Measurements from ENCODE around the gene NELFA. TPM values are rescaled to one million over a fixed set of nuclear protein-coding genes. Genes with fewer than 3 reads are reported as not detected.

NELFA gene
- total RNA-seq, 6 donors from 2014 or later, result 16.7 to 43.0 (median 27.3) TPM

DNA sequence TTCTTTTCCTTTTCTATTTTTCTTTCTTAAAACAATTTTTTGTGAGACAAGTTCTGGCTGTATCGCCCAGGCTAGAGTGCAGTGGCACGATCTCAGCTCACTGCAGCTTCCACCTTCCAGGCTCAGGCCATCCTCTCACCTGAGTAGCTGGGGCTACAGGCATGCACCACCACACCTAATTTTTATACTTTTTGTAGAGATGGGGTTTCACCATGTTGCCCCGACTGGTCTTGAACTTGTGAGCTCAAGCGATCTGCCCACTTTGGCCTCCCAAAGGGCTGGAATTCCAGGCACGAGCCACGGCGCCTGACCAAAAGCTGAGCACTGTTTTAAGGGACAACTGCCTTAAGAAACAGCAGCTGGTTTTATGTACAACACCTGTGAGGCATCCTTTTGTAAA lies 41.0 kb upstream of the NELFA start:
- DNase-seq, result no peak
- H3K27ac ChIP-seq, result no peak overlapping the region
- H3K4me1 ChIP-seq, result peaks cover 0 to 7% (median 0%) of the 10 kb centered on the region in 4 donors
- no peak for ATAC-seq (ENCODE audit: low FRiP score in 2 of 2)
- no peaks in the 10 kb centered on the region for H3K36me3 ChIP-seq
- H3K4me3 ChIP-seq, result no peak overlapping the region
- TF ChIP-seq, protein P1, sequence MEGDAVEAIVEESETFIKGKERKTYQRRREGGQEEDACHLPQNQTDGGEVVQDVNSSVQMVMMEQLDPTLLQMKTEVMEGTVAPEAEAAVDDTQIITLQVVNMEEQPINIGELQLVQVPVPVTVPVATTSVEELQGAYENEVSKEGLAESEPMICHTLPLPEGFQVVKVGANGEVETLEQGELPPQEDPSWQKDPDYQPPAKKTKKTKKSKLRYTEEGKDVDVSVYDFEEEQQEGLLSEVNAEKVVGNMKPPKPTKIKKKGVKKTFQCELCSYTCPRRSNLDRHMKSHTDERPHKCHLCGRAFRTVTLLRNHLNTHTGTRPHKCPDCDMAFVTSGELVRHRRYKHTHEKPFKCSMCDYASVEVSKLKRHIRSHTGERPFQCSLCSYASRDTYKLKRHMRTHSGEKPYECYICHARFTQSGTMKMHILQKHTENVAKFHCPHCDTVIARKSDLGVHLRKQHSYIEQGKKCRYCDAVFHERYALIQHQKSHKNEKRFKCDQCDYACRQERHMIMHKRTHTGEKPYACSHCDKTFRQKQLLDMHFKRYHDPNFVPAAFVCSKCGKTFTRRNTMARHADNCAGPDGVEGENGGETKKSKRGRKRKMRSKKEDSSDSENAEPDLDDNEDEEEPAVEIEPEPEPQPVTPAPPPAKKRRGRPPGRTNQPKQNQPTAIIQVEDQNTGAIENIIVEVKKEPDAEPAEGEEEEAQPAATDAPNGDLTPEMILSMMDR (IDR thresholded peaks at IDR 0.05), result no peak
- 86 to 88% methylated on average over 7 of the region's 7 CpGs for WGBS, 2 donors
- peaks cover 0 to 16% (median 6%) of the 10 kb centered on the region in 4 donors for H3K27me3 ChIP-seq
- H3K9me3 ChIP-seq, result no peaks in the 10 kb centered on the region

DNA sequence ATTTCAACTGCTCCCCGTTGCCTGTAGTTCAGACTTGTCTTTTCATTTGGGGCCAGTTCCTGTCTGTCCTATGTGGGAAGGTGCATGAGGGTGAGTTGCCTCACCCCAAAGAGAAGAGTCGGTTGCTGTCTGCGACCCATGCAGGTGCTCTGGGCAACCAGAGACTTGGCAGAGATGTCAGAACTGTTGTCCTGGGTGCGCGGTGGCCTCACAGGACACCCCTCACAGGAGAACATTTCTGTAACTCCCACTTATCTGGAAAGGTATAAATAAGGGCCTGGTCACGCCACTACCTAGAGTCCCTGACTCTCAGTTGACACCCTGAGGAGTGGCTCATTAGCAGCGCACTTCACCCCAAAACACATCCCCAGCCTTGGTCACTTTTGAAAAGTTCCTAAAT lies 40.6 kb upstream of the NELFA start:
- H3K4me1 ChIP-seq, result peaks cover 0 to 7% (median 0%) of the 10 kb centered on the region in 4 donors
- ATAC-seq (ENCODE audit: low FRiP score in 2 of 2), result no peak
- peaks cover 0 to 16% (median 6%) of the 10 kb centered on the region in 4 donors for H3K27me3 ChIP-seq
- 86 to 95% methylated on average over 7 of the region's 7 CpGs for WGBS, 2 donors
- no peak overlapping the region for H3K27ac ChIP-seq
- no peak overlapping the region for H3K4me3 ChIP-seq
- no peaks in the 10 kb centered on the region for H3K9me3 ChIP-seq
- TF ChIP-seq, protein P1 (IDR thresholded peaks at IDR 0.05), result no peak
- TF ChIP-seq EP300 (IDR thresholded peaks at IDR 0.05) (no peak), POLR2A (IDR thresholded peaks at IDR 0.05) (no peak), POLR2AphosphoS5 (IDR thresholded peaks at IDR 0.05) (no peak)
- DNase-seq, result no peak
- H3K36me3 ChIP-seq, result no peaks in the 10 kb centered on the region

DNA sequence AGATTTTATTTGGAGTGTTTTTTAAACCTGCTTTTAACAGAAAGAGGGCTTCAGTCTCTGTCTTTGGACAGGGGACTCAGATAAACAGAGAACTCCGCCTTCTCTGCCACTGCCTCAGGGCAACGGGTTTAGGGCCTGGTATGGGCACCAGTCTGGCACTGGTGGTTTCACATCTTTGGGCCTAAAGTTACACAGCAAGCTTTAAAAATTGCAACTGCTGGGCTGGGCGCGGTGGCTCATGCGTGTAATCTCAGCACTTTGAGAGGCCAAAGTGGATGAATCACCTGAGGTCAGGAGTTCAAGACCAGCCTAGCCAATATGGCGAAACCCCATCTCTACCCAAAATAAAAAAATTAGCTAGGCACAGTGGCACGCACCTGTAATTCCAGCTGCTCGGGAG lies 40.1 kb upstream of the NELFA start:
- Histone ChIP-seq H3K9me3 (no peaks in the 10 kb centered on the region), H3K27me3 (peaks cover 0 to 16% (median 6%) of the 10 kb centered on the region in 4 donors), H3K4me3 (no peak overlapping the region), H3K4me1 (peaks cover 0 to 7% (median 0%) of the 10 kb centered on the region in 4 donors), H3K27ac (no peak overlapping the region), H3K36me3 (no peaks in the 10 kb centered on the region)
- ATAC-seq (ENCODE audit: low FRiP score in 2 of 2) (no peak), DNase-seq (no peak)
- TF ChIP-seq POLR2AphosphoS5 (IDR thresholded peaks at IDR 0.05), result no peak
- no peak for TF ChIP-seq POLR2A (IDR thresholded peaks at IDR 0.05)
- TF ChIP-seq, protein P1 (IDR thresholded peaks at IDR 0.05), result no peak
- no peak for TF ChIP-seq EP300 (IDR thresholded peaks at IDR 0.05)
- 87 to 90% methylated on average over 8 of the region's 8 CpGs for WGBS, 2 donors

DNA sequence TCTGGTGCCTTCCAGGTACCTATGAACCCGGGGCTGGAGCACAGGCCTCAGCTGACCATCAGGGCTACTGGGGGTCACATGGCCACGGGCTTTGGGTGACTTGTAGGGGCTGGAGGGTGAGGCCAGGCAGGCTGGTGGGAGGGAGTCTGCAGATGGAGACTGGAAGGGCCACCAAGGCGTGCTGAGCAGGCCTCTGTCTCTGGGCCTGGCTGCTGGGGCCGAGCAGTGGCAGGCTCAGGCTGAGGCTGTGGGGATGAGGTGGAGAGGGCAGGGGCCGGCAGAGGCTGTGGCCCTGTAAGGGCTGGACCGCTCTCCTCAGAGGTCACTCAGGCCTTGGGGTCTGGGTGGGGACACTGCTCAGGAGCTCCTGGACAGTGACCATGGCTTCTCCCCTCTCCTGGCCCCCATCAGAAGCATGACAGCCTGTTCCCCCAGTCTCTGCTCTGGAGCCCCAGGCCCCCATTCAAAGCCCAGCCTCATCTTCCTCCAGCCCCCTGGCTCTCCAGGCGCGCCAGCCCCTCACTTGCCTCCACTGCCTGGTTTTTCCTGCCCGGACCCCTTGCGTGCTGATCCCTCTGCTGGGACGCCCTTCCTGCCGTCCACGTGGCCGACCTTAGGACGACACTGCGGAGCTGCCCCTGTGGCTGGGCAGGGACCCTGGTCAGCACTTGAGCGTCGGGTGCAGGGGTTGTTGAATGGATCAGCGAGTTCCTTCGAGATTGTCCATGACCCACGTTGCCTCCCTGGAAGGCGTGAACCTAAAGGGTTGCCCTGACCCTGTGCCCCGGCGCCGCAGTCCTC lies 39.2 kb upstream of the NELFA start:
- Histone ChIP-seq H3K4me3 (no peak overlapping the region), H3K27ac (no peak overlapping the region), H3K9me3 (no peaks in the 10 kb centered on the region), H3K27me3 (peaks cover 0 to 22% (median 6%) of the 10 kb centered on the region in 4 donors), H3K36me3 (no peaks in the 10 kb centered on the region), H3K4me1 (peaks cover 0 to 7% (median under 1%) of the 10 kb centered on the region in 4 donors)
- DNase-seq (peak in 1 of 2 donors; percentile 56), ATAC-seq (ENCODE audit: low FRiP score in 2 of 2) (no peak)
- 89 to 93% methylated on average over 20 to 25 of the region's 25 CpGs for WGBS, 2 donors
- TF ChIP-seq, protein P1 (IDR thresholded peaks at IDR 0.05), result no peak
- TF ChIP-seq POLR2AphosphoS5 (IDR thresholded peaks at IDR 0.05) (no peak), EP300 (IDR thresholded peaks at IDR 0.05) (no peak), POLR2A (IDR thresholded peaks at IDR 0.05) (no peak)
